Smooth muscle cell (in vitro differentiated cells): ENCODE data around the gene CXCR3. TPM values are rescaled to one million over a fixed set of nuclear protein-coding genes. Genes with fewer than 3 reads are reported as not detected.
"Not testable (repeated sequence)": the region's sequence is repeated elsewhere in the genome, so short reads cannot be mapped to it uniquely, and the experiment has no call there.

Source experiments
- DNase-seq: peaks from one replicate; lab custom pipeline; 2025; ENCODE audit not compliant: unreplicated experiment; lab: John Stamatoyannopoulos, UW
- H2AFZ ChIP-seq: fragments of 200-600 bp; sonication (generic); 2 replicates; pipeline ENCODE4 v1.6.0; 2016; ENCODE audit warnings: antibody characterized with exemption, low read depth, mild to moderate bottlenecking
- H3F3A ChIP-seq: fragments of 200-600 bp; sonication (generic); 2 replicates; pipeline ENCODE4 v1.6.0; 2017; ENCODE audit warnings: antibody characterized with exemption, low read depth
- H3K27ac ChIP-seq: fragments of 200-600 bp; sonication (generic); 2 replicates; pipeline ENCODE4 v1.5.1; 2016; ENCODE audit warnings: low read depth, mild to moderate bottlenecking
- H3K27me3 ChIP-seq: fragments of 200-600 bp; sonication (generic); 2 replicates; pipeline ENCODE4 v1.6.1; 2016; ENCODE audit warnings: low read depth, mild to moderate bottlenecking
- H3K36me3 ChIP-seq: fragments of 200-600 bp; sonication (generic); 2 replicates; pipeline ENCODE4 v1.5.1; 2016; ENCODE audit warnings: low read depth
- H3K4me1 ChIP-seq: fragments of 200-600 bp; sonication (generic); 2 replicates; pipeline ENCODE4 v1.5.1; 2016; ENCODE audit warnings: low read depth
- H3K4me2 ChIP-seq: fragments of 200-600 bp; sonication (generic); 2 replicates; pipeline ENCODE4 v1.6.0; 2016; ENCODE audit warnings: mild to moderate bottlenecking
- H3K4me3 ChIP-seq: fragments of 200-600 bp; sonication (generic); 2 replicates; pipeline ENCODE4 v1.5.1; 2016; ENCODE audit warnings: mild to moderate bottlenecking
- H3K79me2 ChIP-seq: fragments of 200-600 bp; sonication (generic); 2 replicates; pipeline ENCODE4 v1.6.0; 2016; ENCODE audit warnings: low read depth, mild to moderate bottlenecking
- H3K9ac ChIP-seq: fragments of 200-600 bp; sonication (generic); 2 replicates; pipeline ENCODE4 v1.6.0; 2016; ENCODE audit warnings: low read depth
- H3K9me3 ChIP-seq: fragments of 200-600 bp; sonication (generic); replicated peaks from 2 replicates; pipeline ENCODE4 v1.5.1; 2016; ENCODE audit warnings: low read depth
- H4K20me1 ChIP-seq: fragments of 200-600 bp; sonication (generic); 2 replicates; pipeline ENCODE4 v1.6.0; 2016; ENCODE audit warnings: low read depth
- CTCF ChIP-seq: fragments of 200-600 bp; sonication (generic); IDR thresholded peaks from 2 replicates; pipeline ENCODE4 v1.5.1; 2017; ENCODE audit warnings: borderline replicate concordance, mild to moderate bottlenecking, antibody characterized with exemption; ENCODE audit not compliant: insufficient read depth, poor library complexity, severe bottlenecking
- WGBS: methylation state at CpG from one replicate; pipeline ENCODE4 v1.1.7; 2016; ENCODE audit warnings: low lambda C conversion rate; 5-methylcytosine and 5-hydroxymethylcytosine counted together
- polyA plus RNA-seq: library from polyadenylated mRNA; unstranded; fragments of >200 nt; fragmentation: Nextera tagmentation; extraction: Ambion mirVana; gene quantifications from 2 replicates; pipeline ENCODE4 v1.2.1, GENCODE V29; 2016
- total RNA-seq: library from RNA; depleted of rRNA; stranded (reverse); fragments of >200 nt; gene quantifications from 2 replicates; pipeline ENCODE4 v1.2.3, GENCODE V29; 2014

The CXCR3 gene
- total and polyA plus RNA-seq, 2 experiments from 2014 or later = 0.53 TPM; not detected in 1

GRCh38 chrX:71665747-71666146 lies 47.4 kb upstream of the CXCR3 start:
- H3K9ac ChIP-seq = no peak overlapping the region
- no peaks in the 10 kb centered on the region for H4K20me1 ChIP-seq
- H3K36me3 ChIP-seq = no peaks in the 10 kb centered on the region
- no peak for TF ChIP-seq CTCF
- no peaks in the 10 kb centered on the region for H3K9me3 ChIP-seq
- H3K79me2 ChIP-seq = no peaks in the 10 kb centered on the region
- no peak overlapping the region for H2AFZ ChIP-seq
- no peaks in the 10 kb centered on the region for H3K4me1 ChIP-seq
- no peak overlapping the region for H3K4me3 ChIP-seq
- H3K27me3 ChIP-seq = no peaks in the 10 kb centered on the region
- no peak overlapping the region for H3K27ac ChIP-seq
- 89% methylated on average over 10 of the region's 10 CpGs for WGBS
- no peaks in the 10 kb centered on the region for H3F3A ChIP-seq
- no peak for DNase-seq
- no peak overlapping the region for H3K4me2 ChIP-seq

GRCh38 chrX:71664889-71665491 lies 46.7 kb upstream of the CXCR3 start:
- TF ChIP-seq CTCF = no peak
- no peaks in the 10 kb centered on the region for H3K79me2 ChIP-seq
- no peaks in the 10 kb centered on the region for H3K4me1 ChIP-seq
- no peak overlapping the region for H3K4me3 ChIP-seq
- no peaks in the 10 kb centered on the region for H3K27me3 ChIP-seq
- no peak overlapping the region for H3K27ac ChIP-seq
- no peaks in the 10 kb centered on the region for H3K36me3 ChIP-seq
- DNase-seq = no peak
- no peak overlapping the region for H2AFZ ChIP-seq
- no peak overlapping the region for H3K4me2 ChIP-seq
- no peaks in the 10 kb centered on the region for H4K20me1 ChIP-seq
- no peaks in the 10 kb centered on the region for H3K9me3 ChIP-seq
- 90% methylated on average over 16 of the region's 16 CpGs for WGBS
- no peak overlapping the region for H3K9ac ChIP-seq
- no peaks in the 10 kb centered on the region for H3F3A ChIP-seq

- H3K27ac ChIP-seq, H3K4me2 ChIP-seq, H3K79me2 ChIP-seq, H3K4me1 ChIP-seq, H3K4me3 ChIP-seq, DNase-seq, H4K20me1 ChIP-seq, H3K9ac ChIP-seq, H3K27me3 ChIP-seq, H3F3A ChIP-seq, H3K36me3 ChIP-seq, H2AFZ ChIP-seq, H3K9me3 ChIP-seq: not testable (repeated sequence)
- 61% methylated on average over 8 of the region's 8 CpGs for WGBS
- TF ChIP-seq CTCF = peak; percentile 10
Observed at GRCh38 chrX:71664202-71664601, 45.9 kb upstream of the CXCR3 start.

GRCh38 chrX:71663238-71663637 lies 44.9 kb upstream of the CXCR3 start:
- not testable (repeated sequence) for H3K9me3 ChIP-seq, DNase-seq, H2AFZ ChIP-seq, H4K20me1 ChIP-seq, H3K9ac ChIP-seq, H3K27me3 ChIP-seq, H3K4me3 ChIP-seq, H3F3A ChIP-seq, H3K36me3 ChIP-seq, H3K4me1 ChIP-seq, H3K79me2 ChIP-seq, H3K27ac ChIP-seq, H3K4me2 ChIP-seq
- 75% methylated on average over 8 of the region's 8 CpGs for WGBS

GRCh38 chrX:71662654-71663053 lies 44.3 kb upstream of the CXCR3 start:
- H3K4me1 ChIP-seq, H3K9me3 ChIP-seq, H3K79me2 ChIP-seq, H3F3A ChIP-seq, H3K27ac ChIP-seq, H3K27me3 ChIP-seq, H3K36me3 ChIP-seq, H3K4me2 ChIP-seq, DNase-seq, H3K9ac ChIP-seq, H2AFZ ChIP-seq, H4K20me1 ChIP-seq, H3K4me3 ChIP-seq: not testable (repeated sequence)
- WGBS = 90% methylated on average over 11 of the region's 11 CpGs
